Measurements from ENCODE around the gene SELENOM. TPM values are rescaled to one million over a fixed set of nuclear protein-coding genes. Genes with fewer than 3 reads are reported as not detected.

SELENOM gene
- polyA plus RNA-seq, 1 donor from 2014 or later, result 6.6 TPM

- no peaks in the 10 kb centered on the region for H4K20me1 ChIP-seq (ENCODE audit: insufficient read depth)
- no peaks in the 10 kb centered on the region for H3F3A ChIP-seq (ENCODE audit: insufficient read depth, low read length, poor library complexity, severe bottlenecking)
- no peak overlapping the region for H2AFZ ChIP-seq (ENCODE audit: low read depth, low read length)
- no peak overlapping the region for H3K27ac ChIP-seq (ENCODE audit: low read length)
- H3K9ac ChIP-seq (ENCODE audit: low read length), result no peak overlapping the region
- H3K79me2 ChIP-seq (replicated peaks; ENCODE audit: insufficient read depth, low read length), result no peaks in the 10 kb centered on the region
- H3K4me3 ChIP-seq (ENCODE audit: low read length), result no peak overlapping the region
- no peak overlapping the region for H3K4me2 ChIP-seq (ENCODE audit: low read length)
- H3K9me3 ChIP-seq (ENCODE audit: low read length), result no peaks in the 10 kb centered on the region
- no peaks in the 10 kb centered on the region for H3K9me2 ChIP-seq (ENCODE audit: insufficient read depth, low read length)
- H3K27me3 ChIP-seq (ENCODE audit: insufficient read depth, low read depth, low read length), result no peaks in the 10 kb centered on the region
- H3K36me3 ChIP-seq (ENCODE audit: insufficient read depth, low read length), result no peaks in the 10 kb centered on the region
- TF ChIP-seq MXI1 (conservative IDR thresholded peaks at IDR 0.05; ENCODE audit: poor library complexity, severe bottlenecking) (no peak), RAD21 (conservative IDR thresholded peaks at IDR 0.05) (no peak), SMC3 (conservative IDR thresholded peaks at IDR 0.05; ENCODE audit: poor library complexity) (no peak), CTCF (IDR thresholded peaks at IDR 0.05; ENCODE audit: poor library complexity, severe bottlenecking) (no peak), EZH2 (IDR thresholded peaks at IDR 0.05; ENCODE audit: borderline replicate concordance, insufficient read depth, low read length, poor library complexity, severe bottlenecking) (no peak)
- TF ChIP-seq, protein P1, sequence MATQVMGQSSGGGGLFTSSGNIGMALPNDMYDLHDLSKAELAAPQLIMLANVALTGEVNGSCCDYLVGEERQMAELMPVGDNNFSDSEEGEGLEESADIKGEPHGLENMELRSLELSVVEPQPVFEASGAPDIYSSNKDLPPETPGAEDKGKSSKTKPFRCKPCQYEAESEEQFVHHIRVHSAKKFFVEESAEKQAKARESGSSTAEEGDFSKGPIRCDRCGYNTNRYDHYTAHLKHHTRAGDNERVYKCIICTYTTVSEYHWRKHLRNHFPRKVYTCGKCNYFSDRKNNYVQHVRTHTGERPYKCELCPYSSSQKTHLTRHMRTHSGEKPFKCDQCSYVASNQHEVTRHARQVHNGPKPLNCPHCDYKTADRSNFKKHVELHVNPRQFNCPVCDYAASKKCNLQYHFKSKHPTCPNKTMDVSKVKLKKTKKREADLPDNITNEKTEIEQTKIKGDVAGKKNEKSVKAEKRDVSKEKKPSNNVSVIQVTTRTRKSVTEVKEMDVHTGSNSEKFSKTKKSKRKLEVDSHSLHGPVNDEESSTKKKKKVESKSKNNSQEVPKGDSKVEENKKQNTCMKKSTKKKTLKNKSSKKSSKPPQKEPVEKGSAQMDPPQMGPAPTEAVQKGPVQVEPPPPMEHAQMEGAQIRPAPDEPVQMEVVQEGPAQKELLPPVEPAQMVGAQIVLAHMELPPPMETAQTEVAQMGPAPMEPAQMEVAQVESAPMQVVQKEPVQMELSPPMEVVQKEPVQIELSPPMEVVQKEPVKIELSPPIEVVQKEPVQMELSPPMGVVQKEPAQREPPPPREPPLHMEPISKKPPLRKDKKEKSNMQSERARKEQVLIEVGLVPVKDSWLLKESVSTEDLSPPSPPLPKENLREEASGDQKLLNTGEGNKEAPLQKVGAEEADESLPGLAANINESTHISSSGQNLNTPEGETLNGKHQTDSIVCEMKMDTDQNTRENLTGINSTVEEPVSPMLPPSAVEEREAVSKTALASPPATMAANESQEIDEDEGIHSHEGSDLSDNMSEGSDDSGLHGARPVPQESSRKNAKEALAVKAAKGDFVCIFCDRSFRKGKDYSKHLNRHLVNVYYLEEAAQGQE (IDR thresholded peaks at IDR 0.05; ENCODE audit: borderline replicate concordance), result no peak
Observed at GRCh38 chr22:31103111-31103510, 4.3 kb downstream of the SELENOM start.

DNA sequence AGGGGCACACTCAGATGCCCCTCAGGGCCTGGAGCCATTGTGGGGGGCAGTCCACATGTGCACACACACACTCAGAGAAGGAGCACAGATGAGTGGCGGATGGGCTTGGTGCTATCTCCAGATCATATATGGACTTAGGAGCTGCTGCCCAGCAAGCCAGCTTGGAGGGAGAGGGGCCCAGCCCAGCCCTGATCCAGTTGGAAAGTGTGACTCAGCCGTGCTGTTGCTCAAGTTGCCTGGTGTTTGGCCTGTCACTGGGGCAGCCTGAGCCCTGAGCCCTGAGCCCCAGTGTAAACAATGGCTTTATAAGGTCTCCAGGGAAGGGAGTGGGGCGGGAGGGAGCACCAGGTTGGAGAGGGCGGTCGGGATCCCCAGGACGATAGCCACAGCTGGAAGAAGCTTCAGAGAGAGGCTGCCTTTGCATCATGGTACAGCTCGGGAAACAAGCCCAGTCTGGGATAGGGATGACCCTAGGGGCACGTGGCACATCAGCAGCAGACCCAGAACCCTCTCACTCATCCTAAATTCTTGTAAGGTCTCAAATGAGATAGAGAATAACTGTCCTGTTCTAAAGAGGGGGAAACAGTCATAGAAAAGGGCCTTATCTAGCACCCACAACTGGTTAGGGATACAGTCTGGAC lies 4.8 kb downstream of the SELENOM start:
- H4K20me1 ChIP-seq (ENCODE audit: insufficient read depth), result no peaks in the 10 kb centered on the region
- H3K27me3 ChIP-seq (ENCODE audit: insufficient read depth, low read depth, low read length), result no peaks in the 10 kb centered on the region
- no peaks in the 10 kb centered on the region for H3K9me3 ChIP-seq (ENCODE audit: low read length)
- H3K9ac ChIP-seq (ENCODE audit: low read length), result no peak overlapping the region
- TF ChIP-seq CTCF (IDR thresholded peaks at IDR 0.05; ENCODE audit: poor library complexity, severe bottlenecking) (no peak), TAF1 (IDR thresholded peaks at IDR 0.05; ENCODE audit: low read depth) (no peak), EP300 (conservative IDR thresholded peaks at IDR 0.05; ENCODE audit: poor library complexity, severe bottlenecking) (no peak), RAD21 (conservative IDR thresholded peaks at IDR 0.05) (no peak), EZH2 (IDR thresholded peaks at IDR 0.05; ENCODE audit: borderline replicate concordance, insufficient read depth, low read length, poor library complexity, severe bottlenecking) (no peak), SMC3 (conservative IDR thresholded peaks at IDR 0.05; ENCODE audit: poor library complexity) (no peak), MXI1 (conservative IDR thresholded peaks at IDR 0.05; ENCODE audit: poor library complexity, severe bottlenecking) (no peak), POLR2AphosphoS5 (IDR thresholded peaks at IDR 0.05) (no peak)
- TF ChIP-seq, protein P1 (IDR thresholded peaks at IDR 0.05; ENCODE audit: borderline replicate concordance), result no peak
- H3K79me2 ChIP-seq (replicated peaks; ENCODE audit: insufficient read depth, low read length), result no peaks in the 10 kb centered on the region
- H3K4me3 ChIP-seq (ENCODE audit: low read length), result no peak overlapping the region
- H3K36me3 ChIP-seq (ENCODE audit: insufficient read depth, low read length), result no peaks in the 10 kb centered on the region
- no peak overlapping the region for H3K4me2 ChIP-seq (ENCODE audit: low read length)
- no peaks in the 10 kb centered on the region for H3K9me2 ChIP-seq (ENCODE audit: insufficient read depth, low read length)
- no peak overlapping the region for H2AFZ ChIP-seq (ENCODE audit: low read depth, low read length)
- H3F3A ChIP-seq (ENCODE audit: insufficient read depth, low read length, poor library complexity, severe bottlenecking), result no peaks in the 10 kb centered on the region
- no peak overlapping the region for H3K27ac ChIP-seq (ENCODE audit: low read length)

Data from neural cell (in vitro differentiated cells).